PFSK-1 (cell line): ENCODE results near the gene RPS6KC1.

ENCODE experiments used
- FOXP2 ChIP-seq: optimal IDR thresholded peaks from 2 replicates; pipeline ENCODE3; 2011; ENCODE audit warnings: borderline replicate concordance, control low read depth, inconsistent platforms; ENCODE audit not compliant: insufficient read depth; ENCODE audit errors: extremely low read length, extremely low read depth
- POLR2AphosphoS5 ChIP-seq: IDR thresholded peaks from 2 replicates; pipeline ENCODE4 v1.6.1; 2012; ENCODE audit warnings: low read depth, mild to moderate bottlenecking, control low read depth, low read length, moderate library complexity
- REST ChIP-seq, 2 experiments: IDR thresholded peaks; 2 replicates each; pipeline versions ENCODE4 v1.6.1 to v1.8.0; 2011 to 2012; ENCODE audit warnings: low read depth in 2 of 2, low read length in 2 of 2, control low read depth in 1 of 2, inconsistent platforms in 1 of 2, mild to moderate bottlenecking in 1 of 2, moderate library complexity in 1 of 2; ENCODE audit not compliant: insufficient read depth in 1 of 2
- SIN3A ChIP-seq: IDR thresholded peaks from 2 replicates; pipeline ENCODE4 v1.6.1; 2012; ENCODE audit warnings: mild to moderate bottlenecking, low read length, moderate library complexity, borderline replicate concordance; ENCODE audit not compliant: insufficient read depth
- TAF1 ChIP-seq: IDR thresholded peaks from 2 replicates; pipeline ENCODE4 v1.6.1; 2012; ENCODE audit warnings: low read length, control low read depth, borderline replicate concordance; ENCODE audit not compliant: insufficient read depth

GRCh38 chr1:213034713-213035112 is 16.3 kb upstream of the RPS6KC1 start:
- no peak for TF ChIP-seq POLR2AphosphoS5
- no peak for TF ChIP-seq SIN3A
- TF ChIP-seq TAF1 = no peak
- TF ChIP-seq REST (IDR thresholded peaks at IDR 0.05; ENCODE audit: insufficient read depth in 1 of 2, low read depth in 2 of 2, low read length in 2 of 2) = no peak
- no peak for TF ChIP-seq FOXP2
